Measurements from ENCODE around the gene NOTCH1.

The NOTCH1 gene

GRCh38 chr9:136531904-136532798 lies 13.7 kb downstream of the NOTCH1 start:
- DNase-seq (ENCODE audit: low read depth in 2 of 2): no peak

DNA sequence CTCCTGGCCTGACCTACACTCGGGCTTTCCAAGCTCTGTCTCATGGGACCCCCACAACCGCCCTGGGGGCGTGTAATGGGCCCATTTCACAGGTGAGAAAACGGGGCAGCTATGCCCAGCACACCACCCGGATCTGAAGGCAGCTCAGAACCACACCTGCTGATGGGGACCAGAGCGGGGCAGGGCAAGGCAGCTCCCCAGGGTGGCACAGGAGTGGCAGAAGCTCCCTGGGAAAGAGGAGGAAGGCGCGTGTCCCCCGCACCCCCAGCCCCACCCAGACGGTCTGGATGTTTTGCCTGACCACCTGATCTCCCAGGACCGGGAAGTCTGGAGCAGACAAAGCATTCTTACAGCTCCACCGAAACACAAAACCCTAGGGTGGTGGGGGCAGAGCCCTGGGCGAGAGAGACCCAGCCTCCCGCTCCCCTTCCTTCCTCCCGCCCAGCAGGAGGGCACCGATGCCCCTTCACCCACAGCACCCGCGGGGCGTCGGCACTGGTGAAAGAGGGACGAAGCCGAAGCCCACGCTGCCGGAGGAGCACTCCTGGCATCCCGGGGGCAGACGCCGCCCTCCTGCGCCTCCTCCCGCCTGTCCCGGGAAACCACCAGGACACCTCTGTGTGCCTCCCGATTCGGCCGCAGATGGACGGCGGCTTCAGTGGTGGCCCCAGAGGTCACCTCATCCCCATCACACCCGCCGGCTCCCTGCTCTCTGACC lies 14.5 kb downstream of the NOTCH1 start:
- DNase-seq (ENCODE audit: low read depth in 2 of 2): no peak

DNA sequence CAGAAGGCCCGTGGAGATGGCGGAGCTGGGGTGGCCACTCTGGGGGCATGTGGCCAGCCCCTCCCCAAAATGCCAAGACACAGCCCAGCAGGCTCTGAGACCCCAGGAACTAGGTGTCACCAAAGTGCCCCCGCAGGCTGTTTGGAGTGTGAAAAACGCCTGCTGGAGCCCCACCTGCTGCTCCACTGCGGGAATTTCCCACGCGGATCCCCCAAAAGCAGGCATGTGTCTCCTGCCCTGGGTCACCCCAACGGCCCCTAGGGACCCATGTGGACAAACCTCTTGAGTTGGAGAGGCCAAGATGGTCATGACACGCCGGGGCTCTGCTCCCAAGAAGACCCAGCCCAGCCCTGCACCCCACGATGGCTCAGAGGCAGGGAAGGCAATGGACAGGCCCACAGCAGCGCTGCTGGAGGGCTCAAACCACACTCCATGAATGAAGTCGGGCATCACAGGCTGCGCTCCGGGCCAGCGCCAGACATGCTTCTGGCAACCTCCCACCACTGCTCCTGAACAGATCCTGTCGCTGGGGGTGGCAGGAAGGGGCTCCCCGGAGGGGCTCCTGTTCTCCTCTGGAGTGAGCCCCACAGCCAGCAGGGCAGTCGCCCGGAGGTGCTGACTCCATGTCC lies 15.3 kb downstream of the NOTCH1 start:
- no peak for DNase-seq (ENCODE audit: low read depth in 2 of 2)

GRCh38 chr9:136529516-136530460 lies 16.1 kb downstream of the NOTCH1 start:
- no peak for DNase-seq (ENCODE audit: low read depth in 2 of 2)

DNA sequence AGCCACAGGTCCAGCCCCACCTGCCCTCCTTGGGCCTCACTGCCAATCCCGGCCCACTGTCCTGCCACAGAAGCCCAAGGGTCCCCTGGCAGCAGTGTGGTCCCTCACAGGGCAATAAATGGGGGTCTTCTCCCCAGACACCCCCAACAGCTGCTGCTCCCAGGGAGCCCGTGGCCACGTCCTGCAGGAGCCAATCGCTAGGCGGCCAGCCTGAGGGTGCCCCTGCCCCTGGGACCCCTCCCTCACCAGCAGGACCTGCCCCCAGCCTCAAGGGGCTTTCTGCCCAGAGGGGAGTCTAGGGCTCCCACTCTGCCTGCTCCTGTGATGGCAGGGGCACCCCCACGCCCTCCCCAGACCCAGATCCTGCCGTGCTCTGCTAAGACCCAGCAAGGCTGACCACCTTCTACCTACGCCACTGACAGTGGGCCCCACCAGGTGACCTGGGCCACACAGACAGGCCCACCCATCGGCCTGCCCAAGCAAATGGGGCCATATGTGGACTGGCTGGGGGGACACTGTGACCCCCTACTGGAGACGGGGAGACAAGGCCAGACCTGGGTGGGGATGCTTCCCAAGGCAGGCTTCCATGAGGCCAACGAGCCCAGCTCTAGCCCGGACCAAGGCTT lies 17.0 kb downstream of the NOTCH1 start:
- DNase-seq (ENCODE audit: low read depth in 2 of 2): no peak

DNA sequence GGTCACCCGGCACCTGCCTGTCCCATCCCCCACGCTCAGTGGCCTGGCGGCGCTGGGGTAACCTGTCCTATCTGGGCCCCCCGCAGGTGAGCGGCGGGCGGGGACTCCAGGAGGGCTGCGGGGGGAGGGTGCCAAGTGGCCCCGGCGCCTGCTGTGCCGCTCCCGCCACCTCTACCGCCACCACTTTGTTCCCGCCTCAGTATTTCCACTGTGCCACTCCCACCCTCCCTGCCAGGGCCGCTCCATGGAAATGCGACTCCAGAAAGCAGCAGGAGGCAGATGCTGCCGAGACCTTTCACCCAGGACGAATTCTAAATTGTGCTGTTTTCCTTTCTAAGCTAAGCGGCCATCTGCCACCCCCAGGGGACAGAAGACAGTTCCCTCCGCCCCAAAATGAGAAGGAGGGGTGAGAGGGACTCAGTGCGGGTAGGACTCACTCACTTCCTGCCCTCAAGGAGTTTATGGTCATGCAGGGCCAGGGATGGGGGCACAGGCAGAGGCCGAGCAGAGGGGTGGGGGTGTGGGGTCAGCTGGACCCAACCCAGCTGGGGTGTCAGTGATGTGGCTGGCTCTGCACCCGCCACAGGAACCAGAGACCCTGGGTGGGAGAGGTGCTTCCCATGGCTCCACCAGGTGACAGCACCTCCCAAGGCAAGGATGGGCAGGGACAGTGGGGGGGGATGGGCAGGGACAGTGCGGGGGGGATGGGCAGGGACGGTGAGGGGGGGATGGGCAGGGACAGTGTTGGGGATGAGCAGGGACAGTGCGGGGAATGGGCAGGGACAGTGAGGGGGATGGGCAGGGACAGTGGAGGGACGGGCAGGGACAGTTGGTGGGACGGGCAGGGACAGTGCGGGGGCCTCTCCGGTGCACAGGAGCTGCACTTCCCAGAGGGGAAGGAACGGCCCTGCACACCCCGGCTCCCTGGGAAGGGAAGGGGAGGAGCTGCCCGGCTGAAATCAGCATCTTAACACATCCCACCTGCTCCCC lies 17.8 kb downstream of the NOTCH1 start:
- no peak for DNase-seq (ENCODE audit: low read depth in 2 of 2)

- DNase-seq (ENCODE audit: low read depth in 2 of 2): no peak
Measured at GRCh38 chr9:136527131-136527530, 18.7 kb downstream of the NOTCH1 start.

DNA sequence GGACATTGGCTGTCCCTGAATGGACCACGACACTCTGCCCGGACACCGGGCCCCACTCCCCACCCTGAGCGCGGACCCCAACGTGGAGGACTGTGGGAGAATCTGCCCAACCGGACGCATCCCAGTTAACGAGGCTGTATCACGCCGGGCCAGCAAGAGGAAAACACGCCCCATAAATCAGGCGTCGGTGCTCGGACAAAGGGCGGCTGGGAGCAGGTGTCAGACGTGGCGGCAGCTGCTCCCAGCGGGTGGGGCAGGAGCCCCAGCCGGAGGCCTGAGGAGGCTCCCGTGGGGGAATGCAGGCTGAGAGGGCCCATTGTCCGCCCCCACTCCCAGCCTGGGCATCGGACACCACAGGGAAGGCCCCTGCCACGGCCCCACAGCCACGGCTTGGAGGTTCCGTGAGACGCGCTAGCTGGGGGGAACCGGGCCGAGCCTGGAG lies 19.2 kb downstream of the NOTCH1 start:
- no peak for DNase-seq (ENCODE audit: low read depth in 2 of 2)

GRCh38 chr9:136525841-136526499 lies 19.9 kb downstream of the NOTCH1 start:
- DNase-seq (ENCODE audit: low read depth in 2 of 2): no peak

- no peak for DNase-seq (ENCODE audit: low read depth in 2 of 2)
Measured at GRCh38 chr9:136525207-136525606, 20.6 kb downstream of the NOTCH1 start.

GRCh38 chr9:136522314-136523237 lies 23.3 kb downstream of the NOTCH1 start:
- DNase-seq (ENCODE audit: low read depth in 2 of 2): no peak

- DNase-seq (ENCODE audit: low read depth in 2 of 2): no peak
Measured at GRCh38 chr9:136521537-136521936, 24.3 kb downstream of the NOTCH1 start.

GRCh38 chr9:136520053-136520540 lies 25.8 kb downstream of the NOTCH1 start:
- no peak for DNase-seq (ENCODE audit: low read depth in 2 of 2)

DNA sequence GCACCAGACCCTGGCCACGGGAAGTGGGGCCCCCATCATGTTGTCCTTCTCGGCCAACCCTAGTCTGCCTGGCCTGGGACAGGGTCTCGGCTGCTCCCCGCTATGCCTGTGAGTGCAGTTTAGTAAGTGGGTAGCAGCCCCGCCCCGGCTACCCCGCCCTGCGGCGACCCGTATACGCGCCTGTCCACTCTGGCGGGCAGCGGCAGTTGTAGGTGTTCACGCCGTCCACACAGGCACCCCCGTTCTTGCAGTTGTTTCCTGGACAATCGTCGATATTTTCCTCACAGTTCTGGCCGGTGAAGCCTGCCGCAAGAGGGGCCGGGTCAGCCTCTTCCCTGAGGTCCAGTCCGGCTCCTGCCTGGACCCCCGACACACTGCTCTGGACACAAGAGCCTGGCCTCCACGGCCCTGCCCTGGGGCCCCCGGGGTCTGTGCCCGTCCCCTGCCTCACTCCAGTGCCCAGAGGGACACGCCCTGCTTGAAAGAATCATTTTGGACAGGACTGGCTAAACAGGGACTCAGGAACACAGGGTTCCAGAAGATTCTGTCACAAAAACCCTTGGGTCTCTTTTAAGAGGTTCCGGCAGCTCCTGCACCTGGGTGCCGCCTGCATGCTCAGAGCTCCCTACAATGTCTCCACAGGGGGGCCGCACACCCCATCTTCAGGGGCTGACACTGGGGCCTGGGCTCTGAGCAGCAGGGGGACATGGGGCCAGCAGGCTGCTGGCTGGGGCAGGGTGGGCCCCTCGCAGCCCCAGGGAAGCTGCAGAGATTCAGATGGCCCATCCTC lies 26.4 kb downstream of the NOTCH1 start:
- no peak for DNase-seq (ENCODE audit: low read depth in 2 of 2)

DNA sequence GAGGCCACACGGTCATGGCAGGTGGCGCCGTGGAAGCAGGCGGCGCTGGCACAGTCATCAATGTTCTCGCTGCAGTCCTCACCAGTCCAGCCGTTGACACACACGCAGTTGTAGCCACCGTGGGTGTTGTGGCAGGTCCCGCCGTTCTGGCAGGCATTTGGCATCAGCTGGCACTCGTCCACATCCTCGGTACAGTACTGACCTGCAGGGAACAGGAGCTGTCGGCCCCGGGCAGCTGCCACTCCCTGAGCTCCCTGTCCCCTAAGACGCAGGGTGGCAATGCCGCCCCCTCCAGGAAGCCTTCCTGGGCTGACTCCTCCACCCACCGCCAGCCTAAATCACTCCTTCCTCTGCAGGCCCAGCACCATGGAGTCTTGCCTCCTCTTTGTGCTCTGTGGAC lies 27.2 kb downstream of the NOTCH1 start:
- no peak for DNase-seq (ENCODE audit: low read depth in 2 of 2)

- no peak for DNase-seq (ENCODE audit: low read depth in 2 of 2)
Measured at GRCh38 chr9:136517950-136518349, 27.9 kb downstream of the NOTCH1 start.
